ENCODE measurements around the gene POLR1A.

DNA sequence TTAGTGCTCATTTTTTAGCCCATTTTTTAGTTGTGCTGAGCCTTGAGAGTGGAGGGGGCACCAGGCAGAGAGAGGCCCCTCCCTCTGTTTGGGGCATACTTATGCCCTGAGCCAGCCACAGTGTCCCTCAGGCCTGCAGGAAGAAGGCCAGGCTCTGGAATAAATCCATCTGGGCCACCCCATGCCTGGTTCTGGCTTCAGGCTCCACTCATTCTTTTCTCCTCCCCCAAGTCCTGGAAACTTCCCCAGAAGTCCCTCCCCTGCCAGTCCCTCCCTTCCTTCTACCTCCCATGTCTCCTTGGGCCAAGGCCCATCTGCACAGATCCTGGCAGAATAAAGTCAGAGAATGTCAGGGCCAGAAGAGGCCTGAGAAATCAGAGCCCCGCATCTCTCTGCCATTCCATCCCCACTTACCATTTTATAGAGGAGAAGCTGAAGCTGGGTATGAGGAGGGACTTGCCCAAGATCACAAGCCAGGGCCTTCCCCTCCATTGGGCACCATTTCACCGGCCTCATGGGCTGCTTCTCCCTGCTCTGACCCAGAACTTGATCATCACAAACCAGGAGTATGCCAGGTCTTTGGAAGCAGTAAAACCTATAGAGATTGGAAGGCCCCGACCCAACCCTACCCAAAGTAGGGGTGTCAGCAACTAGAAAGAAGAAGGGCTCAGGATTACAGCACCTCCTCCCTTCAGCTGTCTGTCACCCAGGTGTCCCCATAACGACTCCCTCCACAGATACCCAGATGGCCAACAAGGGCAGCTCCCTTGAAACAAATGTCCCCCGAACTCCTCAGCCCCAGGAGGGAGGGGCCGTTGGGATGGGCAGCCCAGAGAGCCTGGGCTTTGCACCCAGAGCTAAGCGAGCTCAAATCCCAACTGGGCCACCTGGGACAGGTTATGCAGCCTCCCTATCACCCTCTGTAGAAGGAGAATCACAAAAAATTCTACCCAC is 108.4 kb downstream of the POLR1A start:
- TF ChIP-seq, protein P1, sequence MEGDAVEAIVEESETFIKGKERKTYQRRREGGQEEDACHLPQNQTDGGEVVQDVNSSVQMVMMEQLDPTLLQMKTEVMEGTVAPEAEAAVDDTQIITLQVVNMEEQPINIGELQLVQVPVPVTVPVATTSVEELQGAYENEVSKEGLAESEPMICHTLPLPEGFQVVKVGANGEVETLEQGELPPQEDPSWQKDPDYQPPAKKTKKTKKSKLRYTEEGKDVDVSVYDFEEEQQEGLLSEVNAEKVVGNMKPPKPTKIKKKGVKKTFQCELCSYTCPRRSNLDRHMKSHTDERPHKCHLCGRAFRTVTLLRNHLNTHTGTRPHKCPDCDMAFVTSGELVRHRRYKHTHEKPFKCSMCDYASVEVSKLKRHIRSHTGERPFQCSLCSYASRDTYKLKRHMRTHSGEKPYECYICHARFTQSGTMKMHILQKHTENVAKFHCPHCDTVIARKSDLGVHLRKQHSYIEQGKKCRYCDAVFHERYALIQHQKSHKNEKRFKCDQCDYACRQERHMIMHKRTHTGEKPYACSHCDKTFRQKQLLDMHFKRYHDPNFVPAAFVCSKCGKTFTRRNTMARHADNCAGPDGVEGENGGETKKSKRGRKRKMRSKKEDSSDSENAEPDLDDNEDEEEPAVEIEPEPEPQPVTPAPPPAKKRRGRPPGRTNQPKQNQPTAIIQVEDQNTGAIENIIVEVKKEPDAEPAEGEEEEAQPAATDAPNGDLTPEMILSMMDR (IDR thresholded peaks at IDR 0.05; ENCODE audit: low read depth, low read length), result no peak
- TF ChIP-seq EZH2phosphoT487 (IDR thresholded peaks at IDR 0.05; ENCODE audit: low read depth), result no peak
